Adrenal gland (tissue), 12 donors: ENCODE data around the gene SORT1. TPM values are rescaled to one million over a fixed set of nuclear protein-coding genes. Genes with fewer than 3 reads are reported as not detected.

Experiments
- DNase-seq, 7 donors: peaks; one replicate each; pipeline ENCODE4 v3.0.0-alpha.2; 2019 to 2020
- H3K27ac ChIP-seq, 5 donors: fragments of 200-600 bp; sonication (generic) in 4 of 5; 1 replicate in 3 of 5; 2 replicates in 2 of 5; pipeline versions ENCODE4 v1.5.1 to v1.8.0; 2016 to 2020; ENCODE audit warnings: mild to moderate bottlenecking in 1 of 5
- H3K27me3 ChIP-seq: fragments of 200-600 bp; 2 replicates; pipeline ENCODE4 v1.8.0; 2021
- H3K36me3 ChIP-seq, 2 donors: fragments of 200-600 bp; replicated peaks in 1 of 2; 1 replicate in 1 of 2; 2 replicates in 1 of 2; pipeline versions ENCODE4 v1.5.1 to v1.8.0; 2018 to 2022
- H3K4me1 ChIP-seq, 2 donors: fragments of 200-600 bp; replicated peaks in 1 of 2; 1 replicate in 1 of 2; 2 replicates in 1 of 2; pipeline versions ENCODE4 v1.5.1 to v1.8.0; 2018 to 2021
- H3K4me3 ChIP-seq, 4 donors: fragments of 200-600 bp; sonication (generic) in 3 of 4; one replicate each; pipeline ENCODE4 v1.5.1; 2016 to 2018
- H3K9me3 ChIP-seq, 3 donors: fragments of 200-600 bp; sonication (generic) in 1 of 3; replicated peaks in 1 of 3; 1 replicate in 2 of 3; 2 replicates in 1 of 3; pipeline versions ENCODE4 v1.5.1 to v1.8.0; 2016 to 2021
- POLR2A ChIP-seq, 2 donors: fragments of 450-650 bp; IDR thresholded peaks; one replicate each; pipeline ENCODE4 v1.6.1; 2017; ENCODE audit warnings: antibody characterized with exemption in 2 of 2, mild to moderate bottlenecking in 2 of 2, moderate library complexity in 1 of 2
- WGBS, 4 donors: extraction: QIAGEN DNeasy Blood & Tissue Kit in 2 of 4; methylation state at CpG; one replicate each; pipeline versions ENCODE4 v1.1.5 to v1.1.7; 2013 to 2017; 5-methylcytosine and 5-hydroxymethylcytosine counted together
- intact Hi-C, 2 donors: fragments of 100-400 bp; cut with DNase I; formaldehyde crosslinking; loops; one replicate each; pipeline versions ENCODE4 v1.14.1 to v1.15.0; 2022 to 2023
- polyA plus RNA-seq, 3 donors: library from polyadenylated mRNA; stranded (reverse); fragments of 200-250 nt in 2 of 3; fragments of 350-450 nt in 1 of 3; fragmentation: Illumina TruSeq in 1 of 3; extraction: RNeasy Lipid Tissue Mini Kit (QIAGEN cat#74804) in 1 of 3; gene quantifications; one replicate each; pipeline ENCODE4 v1.2.3, GENCODE V29; 2013 to 2014
- total RNA-seq, 9 donors: library from RNA; depleted of rRNA in 4 of 9; stranded (reverse); fragments of >200 nt in 4 of 9; fragments of 120-200 nt in 1 of 9; fragmentation: NEBNext Ultra II Directional in 1 of 9; extraction: Animal tissue kit (Norgen Biotek cat#: 25700) in 1 of 9; gene quantifications; one replicate each; pipeline versions ENCODE4 v1.1.0 to v1.2.4, GENCODE V29; 2013 to 2023
- TF ChIP-seq, protein P1 (sequence below), 6 experiments: fragments of 450-650 bp in 4 of 6; fragments of 200-600 bp in 2 of 6; sonication (generic) in 1 of 6; IDR thresholded peaks; 1 replicate in 5 of 6; 2 replicates in 1 of 6; pipeline versions ENCODE4 v1.5.1 to v1.8.0; 2016 to 2021; ENCODE audit warnings: antibody characterized with exemption in 6 of 6, mild to moderate bottlenecking in 2 of 6, moderate library complexity in 1 of 6
- donor health status: healthy with polysubstance abuse.
- donor health status: Bipolar disorder and iron deficiency.
- donor health status: DM: yes; HTN: yes; CAD: no.
- donor health status: DM: no; HTN: no; CAD: no.
- donor health status: DM: no; HTN: no; CAD: no.
- donor health status: DM: yes; HTN: yes; CAD: no.

Gene SORT1
- total and polyA plus RNA-seq, 12 donors = 13.4 to 56.8 (median 37.5) TPM

DNA sequence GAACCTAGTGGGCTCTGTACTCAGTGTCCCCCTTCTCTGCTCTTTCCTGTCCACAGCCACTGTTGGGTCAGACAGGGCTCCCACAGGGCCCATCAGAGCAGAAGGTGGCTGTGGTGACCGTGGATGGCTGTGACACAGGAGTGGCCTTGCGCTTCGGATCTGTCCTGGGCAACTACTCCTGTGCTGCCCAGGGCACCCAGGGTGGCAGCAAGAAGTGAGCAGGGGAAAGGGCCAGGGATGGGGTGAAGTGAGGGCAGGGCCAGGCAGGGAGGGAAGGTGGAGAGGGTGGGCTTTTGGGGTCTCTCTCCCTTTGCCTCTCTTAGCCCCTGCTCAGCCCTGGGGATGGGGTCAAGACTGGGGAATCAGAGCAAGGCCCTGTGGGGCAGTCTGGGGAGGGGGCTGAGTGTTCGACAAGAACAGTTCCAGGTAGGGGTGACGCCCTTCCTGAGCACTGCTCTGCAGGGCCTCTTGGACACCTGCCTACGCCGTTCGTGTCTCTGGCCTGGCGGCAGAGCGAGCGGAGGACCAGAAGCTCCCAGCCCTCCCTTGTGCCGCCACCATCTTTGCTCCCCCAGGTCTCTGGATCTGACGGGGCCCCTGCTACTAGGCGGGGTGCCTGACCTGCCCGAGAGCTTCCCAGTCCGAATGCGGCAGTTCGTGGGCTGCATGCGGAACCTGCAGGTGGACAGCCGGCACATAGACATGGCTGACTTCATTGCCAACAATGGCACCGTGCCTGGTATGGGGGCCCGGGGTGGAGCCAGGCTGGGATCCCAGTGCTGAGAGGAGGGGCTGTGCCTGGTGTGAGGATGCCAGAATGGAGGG, 135.3 kb downstream of the SORT1 start:
- TF ChIP-seq, protein P1, sequence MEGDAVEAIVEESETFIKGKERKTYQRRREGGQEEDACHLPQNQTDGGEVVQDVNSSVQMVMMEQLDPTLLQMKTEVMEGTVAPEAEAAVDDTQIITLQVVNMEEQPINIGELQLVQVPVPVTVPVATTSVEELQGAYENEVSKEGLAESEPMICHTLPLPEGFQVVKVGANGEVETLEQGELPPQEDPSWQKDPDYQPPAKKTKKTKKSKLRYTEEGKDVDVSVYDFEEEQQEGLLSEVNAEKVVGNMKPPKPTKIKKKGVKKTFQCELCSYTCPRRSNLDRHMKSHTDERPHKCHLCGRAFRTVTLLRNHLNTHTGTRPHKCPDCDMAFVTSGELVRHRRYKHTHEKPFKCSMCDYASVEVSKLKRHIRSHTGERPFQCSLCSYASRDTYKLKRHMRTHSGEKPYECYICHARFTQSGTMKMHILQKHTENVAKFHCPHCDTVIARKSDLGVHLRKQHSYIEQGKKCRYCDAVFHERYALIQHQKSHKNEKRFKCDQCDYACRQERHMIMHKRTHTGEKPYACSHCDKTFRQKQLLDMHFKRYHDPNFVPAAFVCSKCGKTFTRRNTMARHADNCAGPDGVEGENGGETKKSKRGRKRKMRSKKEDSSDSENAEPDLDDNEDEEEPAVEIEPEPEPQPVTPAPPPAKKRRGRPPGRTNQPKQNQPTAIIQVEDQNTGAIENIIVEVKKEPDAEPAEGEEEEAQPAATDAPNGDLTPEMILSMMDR (IDR thresholded peaks at IDR 0.05) = no peak
- TF ChIP-seq POLR2A (IDR thresholded peaks at IDR 0.05) = no peak
- Histone ChIP-seq H3K9me3 (no peaks in the 10 kb centered on the region), H3K27me3 (no peaks in the 10 kb centered on the region), H3K36me3 (no peaks in the 10 kb centered on the region), H3K4me1 (no peaks in the 10 kb centered on the region), H3K27ac (no peak overlapping the region), H3K4me3 (no peak overlapping the region)
- WGBS, 4 donors = 90 to 98% (median 91%) methylated on average over 14 to 22 of the region's 22 CpGs
- intact Hi-C loops = loop anchor here (5.0 kb wide), 2 partner anchors 135 to 140 kb away; partner anchors contain the start of gene SORT1 (in 1 of the 2)
- DNase-seq = no peak

- H3K4me3 ChIP-seq = no peak overlapping the region
- no peaks in the 10 kb centered on the region for H3K27me3 ChIP-seq
- intact Hi-C loops = loop anchor here (5.0 kb wide), 2 partner anchors 136 to 141 kb away; partner anchors contain the start of gene SORT1 (in 1 of the 2)
- H3K36me3 ChIP-seq = no peaks in the 10 kb centered on the region
- DNase-seq = no peak
- 86 to 100% (median 88%) methylated on average over 2 to 6 of the region's 6 CpGs for WGBS, 4 donors
- no peaks in the 10 kb centered on the region for H3K4me1 ChIP-seq
- no peak for TF ChIP-seq POLR2A (IDR thresholded peaks at IDR 0.05)
- TF ChIP-seq, protein P1 (IDR thresholded peaks at IDR 0.05) = no peak
- no peaks in the 10 kb centered on the region for H3K9me3 ChIP-seq
- H3K27ac ChIP-seq = no peak overlapping the region
Measured at GRCh38 chr1:109261578-109261977, 136.1 kb downstream of the SORT1 start.

DNA sequence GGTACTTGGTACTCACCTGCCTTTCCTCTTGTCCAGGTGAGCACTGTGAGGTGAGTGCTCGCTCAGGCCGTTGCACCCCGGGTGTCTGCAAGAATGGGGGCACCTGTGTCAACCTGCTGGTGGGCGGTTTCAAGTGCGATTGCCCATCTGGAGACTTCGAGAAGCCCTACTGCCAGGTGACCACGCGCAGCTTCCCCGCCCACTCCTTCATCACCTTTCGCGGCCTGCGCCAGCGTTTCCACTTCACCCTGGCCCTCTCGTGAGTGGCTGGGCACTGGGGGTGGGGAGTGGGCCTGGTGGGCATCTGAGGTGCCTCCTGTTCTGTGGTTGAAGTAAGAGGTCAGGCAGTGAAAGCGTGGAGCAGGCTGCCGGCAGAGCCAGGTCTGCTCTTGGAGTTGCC, 136.7 kb downstream of the SORT1 start:
- 93 to 97% (median 93%) methylated on average over 2 to 16 of the region's 16 CpGs for WGBS, 4 donors
- no peak for DNase-seq
- no peak for TF ChIP-seq POLR2A (IDR thresholded peaks at IDR 0.05)
- TF ChIP-seq, protein P1 (IDR thresholded peaks at IDR 0.05) = no peak
- intact Hi-C loops = loop anchor here (5.0 kb wide), 2 partner anchors 136 to 141 kb away; partner anchors contain the start of gene SORT1 (in 1 of the 2)
- no peaks in the 10 kb centered on the region for H3K27me3 ChIP-seq
- H3K27ac ChIP-seq = no peak overlapping the region
- H3K4me1 ChIP-seq = no peaks in the 10 kb centered on the region
- H3K9me3 ChIP-seq = no peaks in the 10 kb centered on the region
- no peaks in the 10 kb centered on the region for H3K36me3 ChIP-seq
- H3K4me3 ChIP-seq = no peak overlapping the region

GRCh38 chr1:109259674-109260557, 137.8 kb downstream of the SORT1 start:
- Histone ChIP-seq H3K4me3 (no peak overlapping the region), H3K27ac (no peak overlapping the region), H3K36me3 (no peaks in the 10 kb centered on the region), H3K4me1 (peaks cover 0 to 3% of the 10 kb centered on the region in 2 donors), H3K27me3 (no peaks in the 10 kb centered on the region), H3K9me3 (no peaks in the 10 kb centered on the region)
- TF ChIP-seq POLR2A (IDR thresholded peaks at IDR 0.05) = no peak
- TF ChIP-seq, protein P1 (IDR thresholded peaks at IDR 0.05) = no peak
- 73 to 92% (median 80%) methylated on average over 6 to 7 of the region's 7 CpGs for WGBS, 4 donors
- DNase-seq = no peak
- intact Hi-C loops = loop anchor here (5.0 kb wide), 2 partner anchors 137 to 142 kb away; partner anchors contain the start of gene SORT1 (in 1 of the 2)
